HepG2 (cell line): ENCODE results near the gene SAP30. TPM values are rescaled to one million over a fixed set of nuclear protein-coding genes. Genes with fewer than 3 reads are reported as not detected.
A peak's percentile ranks its signal among the peaks of the same experiment; 100 is the strongest.

Experiments used
- CCAR2 ChIP-seq: fragments of 200-400 bp; formaldehyde crosslinking; optimal IDR thresholded peaks from 2 replicates; pipeline ENCODE3; 2018; ENCODE audit warnings: low read depth, mild to moderate bottlenecking, low read length, moderate library complexity
- CSRNP1 ChIP-seq: sonication (generic); formaldehyde crosslinking; IDR thresholded peaks from 2 replicates; pipeline ENCODE4 v1.8.1; 2023; ENCODE audit warnings: mild to moderate bottlenecking, missing genetic modification reagents
- HNF1A ChIP-seq, 2 experiments: sonication (generic) in 1 of 2; formaldehyde crosslinking in 1 of 2; IDR thresholded peaks; 2 replicates each; pipeline versions ENCODE4 v1.4.0 to v1.6.1; 2016 to 2020; ENCODE audit warnings: borderline replicate concordance in 1 of 2, low read depth in 1 of 2, mild to moderate bottlenecking in 1 of 2, missing genetic modification reagents in 1 of 2
- HOXD1 ChIP-seq: sonication (generic); formaldehyde crosslinking; IDR thresholded peaks from 2 replicates; pipeline ENCODE4 v1.5.0; 2020; ENCODE audit warnings: missing genetic modification reagents
- KLF13 ChIP-seq: sonication (generic); formaldehyde crosslinking; IDR thresholded peaks from 2 replicates; pipeline ENCODE4 v1.4.0; 2020; ENCODE audit warnings: mild to moderate bottlenecking, missing genetic modification reagents
- MBNL3 ChIP-seq: fragments of 250-450 bp; sonication (Bioruptor Pico); conservative IDR thresholded peaks from 2 replicates; pipeline ENCODE4 v1.8.0; 2022; ENCODE audit warnings: mild to moderate bottlenecking, inconsistent platforms
- MLXIP ChIP-seq: sonication (generic); formaldehyde crosslinking; IDR thresholded peaks from 2 replicates; pipeline ENCODE4 v1.9.0; 2021; ENCODE audit warnings: missing genetic modification reagents, borderline replicate concordance
- NFE2 ChIP-seq: sonication (generic); formaldehyde crosslinking; IDR thresholded peaks from 2 replicates; pipeline ENCODE4 v1.4.0; 2020; ENCODE audit warnings: missing genetic modification reagents
- RARA ChIP-seq: IDR thresholded peaks from 2 replicates; pipeline ENCODE4 v1.6.1; 2016; ENCODE audit warnings: missing genetic modification reagents, missing compliant biosample characterization
- ZNF414 ChIP-seq: sonication (generic); formaldehyde crosslinking; IDR thresholded peaks from 2 replicates; pipeline ENCODE4 v1.5.0; 2020; ENCODE audit warnings: missing genetic modification reagents
- polyA plus RNA-seq, 8 experiments: library from polyadenylated mRNA; depleted of rRNA in 3 of 8; stranded (reverse) in 7 of 8; unstranded in 1 of 8; fragments of >200 nt; fragmentation: Illumina TruSeq in 4 of 8; extraction: Trizol in 4 of 8; gene quantifications; 2 replicates each; pipeline versions ENCODE4 v1.2.1 to v1.2.3, GENCODE V29; 2011 to 2016; ENCODE audit warnings: low read depth in 4 of 8, missing spikeins in 1 of 8, mixed read lengths in 1 of 8; ENCODE audit not compliant: insufficient read depth in 1 of 8
- total RNA-seq, 5 experiments: library from RNA; depleted of rRNA; stranded (reverse); fragments of >200 nt; fragmentation: Illumina TruSeq; extraction: Trizol; gene quantifications; 2 replicates each; pipeline ENCODE4 v1.2.3, GENCODE V29; 2016; ENCODE audit warnings: low read depth in 1 of 5
- TF ChIP-seq, protein P1 (sequence below): sonication (generic); formaldehyde crosslinking; IDR thresholded peaks from 2 replicates; pipeline ENCODE4 v1.5.1; 2020; ENCODE audit warnings: mild to moderate bottlenecking, moderate library complexity, missing genetic modification reagents

The SAP30 gene
- total and polyA plus RNA-seq, 2 of the 13 experiments (the other 11 are each of a cell fraction or from before 2014, with no cell fraction given), result 14.2 to 25.1 TPM

- TF ChIP-seq, protein P1, sequence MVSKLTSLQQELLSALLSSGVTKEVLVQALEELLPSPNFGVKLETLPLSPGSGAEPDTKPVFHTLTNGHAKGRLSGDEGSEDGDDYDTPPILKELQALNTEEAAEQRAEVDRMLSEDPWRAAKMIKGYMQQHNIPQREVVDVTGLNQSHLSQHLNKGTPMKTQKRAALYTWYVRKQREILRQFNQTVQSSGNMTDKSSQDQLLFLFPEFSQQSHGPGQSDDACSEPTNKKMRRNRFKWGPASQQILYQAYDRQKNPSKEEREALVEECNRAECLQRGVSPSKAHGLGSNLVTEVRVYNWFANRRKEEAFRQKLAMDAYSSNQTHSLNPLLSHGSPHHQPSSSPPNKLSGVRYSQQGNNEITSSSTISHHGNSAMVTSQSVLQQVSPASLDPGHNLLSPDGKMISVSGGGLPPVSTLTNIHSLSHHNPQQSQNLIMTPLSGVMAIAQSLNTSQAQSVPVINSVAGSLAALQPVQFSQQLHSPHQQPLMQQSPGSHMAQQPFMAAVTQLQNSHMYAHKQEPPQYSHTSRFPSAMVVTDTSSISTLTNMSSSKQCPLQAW (CRISPR knock-in tag), result peak; percentile 81; the same call in 1 of the 2 replicates
- TF ChIP-seq CSRNP1 (CRISPR knock-in tag), result peak; percentile 99
- no peak; the same call in 1 of the 2 replicates for TF ChIP-seq HNF1A (IDR thresholded peaks at IDR 0.05; ENCODE audit: low read depth)
- no peak; the same call in 1 of the 2 replicates for TF ChIP-seq HNF1A (CRISPR knock-in tag; IDR thresholded peaks at IDR 0.05; ENCODE audit: borderline replicate concordance)
- no peak for TF ChIP-seq NFE2 (CRISPR knock-in tag)
- TF ChIP-seq RARA, result 0 out of 2 replicates have a peak, but pooled peaks have one; percentile 7
- no peak for TF ChIP-seq MLXIP (CRISPR knock-in tag)
- 0 out of 2 replicates have a peak, but pooled peaks have one; percentile 78 for TF ChIP-seq KLF13 (CRISPR knock-in tag)
- TF ChIP-seq HOXD1 (CRISPR knock-in tag), result peak; percentile 31; the same call in 1 of the 2 replicates
- no peak for TF ChIP-seq ZNF414 (CRISPR knock-in tag)
- TF ChIP-seq CCAR2, result no peak
- no peak for TF ChIP-seq MBNL3
Observed at GRCh38 chr4:173334085-173334890, 36.5 kb upstream of the SAP30 start, which contains the start of gene HMGB2 (continued).
